Activated CD8-positive, alpha-beta memory T cell treated with anti-CD3 and anti-CD28 coated beads for 24 hours (primary cell): ENCODE measurements around the gene TPRKB.
"Not testable (repeated sequence)": the region's sequence is repeated elsewhere in the genome, so short reads cannot be mapped to it uniquely, and the experiment has no call there.

ENCODE experiments used
- DNase-seq: peaks from one replicate; pipeline ENCODE4 v3.0.0-alpha.2; 2020

TPRKB gene

DNA sequence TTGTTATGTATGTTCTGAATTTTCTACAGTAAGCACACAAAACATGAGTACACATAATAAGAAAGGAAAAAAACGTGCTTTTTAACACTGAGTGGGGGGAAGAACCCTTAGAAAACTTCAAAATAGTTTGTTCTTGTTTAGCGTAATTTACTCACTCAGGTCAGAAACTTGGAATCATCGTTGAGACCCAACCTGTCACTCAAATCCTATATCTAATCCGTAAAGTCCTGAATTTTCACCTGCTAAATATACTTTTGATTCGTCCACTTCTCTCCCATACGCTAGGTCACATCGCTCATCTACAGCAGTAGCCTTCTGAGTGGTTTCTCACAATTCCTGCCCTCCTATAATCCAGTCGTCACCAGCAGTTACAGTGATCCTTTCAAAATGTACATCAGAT, 767 bp downstream of the TPRKB start:
- DNase-seq: no peak

DNA sequence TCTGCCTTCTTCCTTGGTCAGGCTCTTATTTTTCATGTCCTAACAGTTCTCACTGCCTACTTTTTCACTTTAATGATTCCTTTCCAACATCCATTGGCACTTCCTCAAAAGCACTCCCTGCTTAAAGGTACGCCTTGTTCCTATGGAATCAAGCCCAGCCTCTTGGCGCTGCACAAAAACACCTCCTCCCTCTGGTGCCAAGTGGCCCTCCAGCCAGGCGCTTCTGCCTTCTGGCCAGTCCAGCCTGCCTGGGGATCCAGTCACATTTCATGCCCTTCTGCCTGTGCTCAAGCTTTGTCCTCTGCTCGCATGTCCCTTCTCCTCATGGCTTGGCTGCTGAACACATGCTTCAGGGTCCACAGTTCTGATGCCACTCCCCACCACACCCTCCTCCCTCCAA, 6.3 kb downstream of the TPRKB start:
- no peak for DNase-seq

DNA sequence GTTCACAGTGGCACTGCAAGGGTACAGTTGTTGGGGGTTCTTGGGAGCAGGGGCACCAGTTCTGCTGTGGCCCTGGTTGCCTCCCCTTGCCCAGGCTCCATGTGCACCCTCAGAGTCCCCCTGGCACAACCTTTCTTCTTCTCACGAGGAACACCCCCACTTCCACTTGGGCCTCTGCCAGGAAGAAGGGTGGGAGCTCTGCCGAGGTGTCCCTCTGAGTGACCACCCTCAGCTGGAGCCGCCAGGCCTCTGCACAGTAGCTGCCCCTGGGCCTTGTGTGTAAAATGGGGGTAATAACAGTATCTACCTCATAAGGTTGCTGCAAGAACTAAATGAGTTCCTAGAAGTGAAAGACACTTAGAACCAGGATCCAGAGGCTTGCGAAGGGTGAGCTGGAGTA, 8.4 kb downstream of the TPRKB start:
- DNase-seq: no peak

DNA sequence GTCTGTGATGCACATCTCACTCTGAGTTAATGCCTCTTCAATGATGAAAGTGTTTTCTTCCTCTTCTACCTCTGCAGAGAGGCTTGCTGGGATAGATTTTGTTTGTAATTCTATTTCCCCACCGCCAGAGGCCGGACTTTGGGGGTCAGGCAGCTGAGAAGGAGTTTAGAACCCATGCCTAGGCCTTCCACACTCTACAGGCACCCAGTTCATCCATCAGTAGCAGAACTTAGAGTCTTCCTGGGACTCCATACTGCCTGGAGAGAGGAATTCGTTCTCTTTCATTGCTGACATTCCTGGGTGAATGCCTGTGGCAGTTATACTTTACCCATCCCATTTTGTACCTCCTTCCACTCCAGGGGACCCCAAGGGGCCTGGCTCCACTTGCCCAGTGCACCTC, 9.1 kb downstream of the TPRKB start:
- no peak for DNase-seq

DNA sequence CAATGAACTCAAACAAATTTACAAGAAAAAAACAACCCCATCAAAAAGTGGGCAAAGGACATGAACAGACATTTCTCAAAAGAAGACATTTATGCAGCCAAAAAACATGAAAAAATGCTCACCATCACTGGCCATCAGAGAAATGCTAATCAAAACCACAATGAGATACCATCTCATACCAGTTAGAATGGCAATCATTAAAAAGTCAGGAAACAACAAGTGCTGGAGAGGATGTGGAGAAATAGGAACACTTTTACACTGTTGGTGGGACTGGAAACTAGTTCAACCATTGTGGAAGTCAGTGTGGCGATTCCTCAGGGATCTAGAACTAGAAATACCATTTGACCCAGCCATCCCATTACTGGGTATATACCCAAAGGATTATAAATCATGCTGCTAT, 10.5 kb downstream of the TPRKB start:
- DNase-seq: not testable (repeated sequence)

DNA sequence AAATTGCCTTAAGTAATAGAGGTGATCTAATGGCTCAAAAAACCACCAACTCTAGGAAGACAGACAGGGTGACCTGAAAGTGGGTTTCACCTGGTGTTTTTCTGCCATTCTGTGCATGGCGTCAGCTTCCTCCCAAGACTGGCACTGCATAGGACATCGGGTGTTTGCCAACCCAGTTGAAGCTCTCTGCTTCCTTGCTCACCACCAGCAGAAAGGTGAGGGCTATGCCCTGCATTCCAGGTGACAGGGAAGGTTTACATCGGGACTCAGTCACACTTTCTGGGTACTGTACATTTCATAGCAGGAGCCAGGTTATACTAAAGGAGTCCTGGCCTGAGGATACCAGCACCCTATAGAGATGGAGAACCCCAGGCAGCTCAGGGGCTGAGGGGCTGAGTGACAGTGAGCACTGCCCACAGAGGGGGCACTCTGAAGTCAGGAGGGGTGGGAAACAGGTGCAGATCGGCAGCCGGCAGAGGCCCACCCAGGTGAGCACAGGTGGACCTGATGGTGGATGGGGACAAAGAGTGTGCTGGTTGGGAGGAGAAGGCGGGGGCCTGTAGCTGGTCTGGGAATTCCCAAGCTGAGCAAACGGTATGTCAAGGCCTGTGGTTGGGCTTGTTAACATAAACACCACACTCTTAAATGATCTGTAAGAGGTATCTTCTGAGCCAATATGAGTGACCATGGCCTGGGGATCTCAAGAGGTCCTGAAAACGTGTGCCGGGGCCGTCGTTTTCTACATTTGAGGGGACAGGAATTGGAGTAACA, 18.1 kb downstream of the TPRKB start:
- DNase-seq: no peak

DNA sequence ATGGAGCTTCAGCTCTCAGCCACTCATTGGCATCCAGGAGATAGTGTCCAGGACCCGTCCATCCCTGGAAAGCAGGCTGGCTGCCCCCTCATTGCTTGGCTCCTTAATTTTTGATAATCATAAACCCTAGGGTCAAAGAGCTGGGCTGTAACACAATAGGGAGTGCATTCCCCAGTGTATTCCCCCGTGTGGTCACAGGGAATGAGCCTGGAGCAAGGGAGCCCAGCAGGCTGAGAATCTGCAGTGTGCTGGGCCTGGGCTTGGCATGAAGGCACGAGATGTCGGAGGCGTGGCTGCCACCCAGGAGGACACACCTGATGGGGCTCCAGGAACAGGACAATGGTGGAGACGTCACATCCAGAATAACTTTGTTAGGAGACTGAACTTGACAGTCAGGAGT, 18.7 kb downstream of the TPRKB start:
- DNase-seq: no peak

DNA sequence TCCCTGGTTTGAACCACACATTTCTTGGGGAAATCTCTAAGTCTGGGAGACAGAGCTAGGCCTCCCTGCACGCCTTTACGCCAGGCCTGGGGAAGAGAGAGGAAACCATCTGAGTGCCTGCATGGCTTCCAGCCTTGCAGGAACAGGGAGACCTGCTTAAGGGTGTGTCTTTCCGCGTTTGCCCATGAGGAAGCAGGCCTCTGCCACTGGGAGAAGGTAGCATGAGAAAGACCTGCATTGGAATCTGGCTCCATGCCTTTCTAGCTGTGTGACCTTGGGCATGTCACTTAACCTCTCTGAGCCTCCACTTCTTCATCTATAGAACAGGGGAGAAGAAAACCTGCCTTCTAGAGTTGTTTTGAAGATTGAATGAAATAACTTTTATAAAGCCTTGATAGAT, 19.4 kb downstream of the TPRKB start:
- DNase-seq: not testable (repeated sequence)

DNA sequence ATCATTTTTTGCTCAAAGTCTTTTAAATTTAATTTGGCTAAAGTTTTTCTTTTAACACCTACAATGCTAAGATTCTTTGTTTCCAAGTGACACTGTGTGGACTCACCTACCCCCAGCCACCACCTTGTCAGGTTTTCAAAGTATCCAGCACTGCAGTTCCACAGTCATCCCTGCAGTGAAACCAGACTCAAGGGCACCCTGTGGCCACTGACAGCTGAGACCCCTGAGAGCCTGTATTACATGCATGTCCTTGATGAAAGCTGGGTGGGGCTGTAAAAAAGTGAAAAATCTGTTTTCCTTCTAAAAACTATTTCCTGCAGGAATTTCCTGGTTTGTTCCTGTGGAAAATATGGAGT, 19.9 kb downstream of the TPRKB start:
- no peak for DNase-seq

DNA sequence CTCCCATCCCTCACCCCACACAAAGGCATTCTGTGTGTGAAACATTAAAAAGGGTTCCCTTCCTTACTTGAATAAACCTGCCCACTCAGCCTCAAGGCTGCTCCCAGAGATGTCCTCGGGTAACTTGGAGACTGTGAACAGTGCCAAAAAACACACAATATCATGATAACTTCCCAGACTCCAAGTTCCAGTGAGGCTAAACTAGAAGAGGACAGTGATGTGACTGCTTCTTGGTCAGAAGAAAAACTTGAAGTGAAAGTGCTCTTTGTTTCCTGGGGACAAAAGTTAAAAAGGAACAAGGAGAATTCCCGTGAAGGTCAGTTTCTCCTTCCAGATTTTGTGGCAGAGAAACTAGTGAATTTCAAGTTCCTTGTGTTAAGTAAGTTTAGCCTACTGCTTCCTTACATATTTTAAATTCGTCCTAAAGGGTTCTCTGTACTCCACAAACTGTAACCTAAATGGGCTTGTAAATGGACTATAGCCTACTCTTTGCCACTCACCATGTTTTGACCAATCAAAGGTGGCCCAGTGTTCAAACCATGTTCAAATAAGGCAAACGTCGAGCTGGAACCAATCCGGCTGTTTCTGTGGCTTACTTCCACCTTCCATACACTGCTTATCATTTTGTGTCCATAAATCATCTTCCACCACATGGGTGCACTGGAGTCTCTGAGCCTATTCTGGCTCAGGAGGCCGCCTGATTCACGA, 20.4 kb downstream of the TPRKB start:
- DNase-seq: no peak

DNA sequence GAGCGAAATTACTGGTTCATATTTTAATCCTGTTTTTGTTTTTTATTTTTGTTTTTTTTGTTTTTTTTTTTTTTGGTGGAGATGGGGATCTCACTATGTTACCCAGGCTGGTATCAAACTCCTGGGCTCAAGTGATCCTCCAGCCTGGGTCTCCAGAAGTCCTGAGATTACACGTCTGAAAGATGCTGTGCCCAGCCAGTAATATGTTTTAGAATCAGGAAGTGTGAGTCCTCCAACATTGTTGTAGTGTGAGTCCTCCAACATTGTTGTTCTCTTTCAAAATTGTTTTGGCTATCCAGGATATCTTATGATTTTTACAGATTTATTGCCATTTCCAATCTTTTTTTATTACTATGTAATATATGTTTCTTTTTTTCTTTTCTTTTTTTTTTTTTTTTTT, 23.1 kb downstream of the TPRKB start:
- no peak for DNase-seq

DNA sequence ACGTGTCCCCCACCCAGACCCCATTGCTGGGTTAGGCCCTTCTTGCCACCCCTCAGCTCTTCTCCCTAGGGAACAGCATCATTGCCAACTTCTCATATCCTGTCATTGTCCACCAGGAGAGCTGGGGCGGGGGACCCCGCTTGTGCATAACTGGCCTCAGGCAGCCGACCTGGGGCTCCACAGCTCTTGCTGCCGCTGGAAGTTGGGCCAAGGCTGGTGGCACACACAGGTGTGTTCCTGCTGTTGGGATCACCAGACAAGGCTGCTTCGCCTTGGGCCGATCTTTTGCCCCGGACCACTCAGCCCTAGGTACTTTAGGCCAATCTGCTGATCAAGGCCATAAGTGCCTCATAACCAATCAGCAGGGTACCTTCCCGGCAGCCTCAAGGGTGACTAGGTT, 28.6 kb downstream of the TPRKB start:
- DNase-seq: no peak

DNA sequence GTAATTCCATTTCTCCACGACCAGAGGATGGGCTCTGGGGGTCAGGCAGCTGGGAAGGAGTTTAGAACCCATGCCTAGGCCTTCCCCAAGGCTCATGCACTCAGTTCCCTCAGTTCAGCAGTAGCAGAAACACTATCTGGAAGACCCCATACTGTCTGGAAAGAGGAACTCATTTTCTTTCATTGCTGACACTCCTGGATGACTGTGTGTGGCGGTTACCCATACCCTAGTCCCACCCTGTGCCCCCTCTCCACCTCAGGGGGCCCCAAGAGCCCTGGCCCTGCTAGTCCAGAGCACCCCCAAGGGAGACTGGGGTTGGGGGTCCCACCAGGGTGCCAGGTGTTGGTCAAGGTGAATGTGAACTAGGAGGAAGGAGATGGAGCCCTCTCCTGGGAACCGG, 29.5 kb downstream of the TPRKB start:
- no peak for DNase-seq

DNA sequence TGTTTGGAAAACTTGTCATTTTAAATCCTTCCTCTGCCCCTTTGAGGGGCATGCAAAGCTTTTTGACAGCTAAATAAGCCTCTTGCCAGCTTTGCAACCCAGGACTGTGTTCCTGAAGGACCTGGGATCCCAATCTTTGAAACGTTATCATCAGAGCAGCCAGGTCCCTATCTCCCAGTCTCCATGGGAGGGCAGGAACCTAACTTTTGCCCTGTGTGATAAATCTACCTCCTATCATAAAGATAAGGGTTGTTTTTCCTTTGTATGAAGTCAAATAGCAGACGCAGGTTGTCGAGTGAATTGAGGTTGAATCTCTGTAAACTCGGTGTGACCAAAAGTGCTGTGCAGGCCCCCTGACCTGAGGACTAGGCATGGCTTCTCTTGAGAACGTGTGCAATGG, 30.1 kb downstream of the TPRKB start:
- DNase-seq: no peak

DNA sequence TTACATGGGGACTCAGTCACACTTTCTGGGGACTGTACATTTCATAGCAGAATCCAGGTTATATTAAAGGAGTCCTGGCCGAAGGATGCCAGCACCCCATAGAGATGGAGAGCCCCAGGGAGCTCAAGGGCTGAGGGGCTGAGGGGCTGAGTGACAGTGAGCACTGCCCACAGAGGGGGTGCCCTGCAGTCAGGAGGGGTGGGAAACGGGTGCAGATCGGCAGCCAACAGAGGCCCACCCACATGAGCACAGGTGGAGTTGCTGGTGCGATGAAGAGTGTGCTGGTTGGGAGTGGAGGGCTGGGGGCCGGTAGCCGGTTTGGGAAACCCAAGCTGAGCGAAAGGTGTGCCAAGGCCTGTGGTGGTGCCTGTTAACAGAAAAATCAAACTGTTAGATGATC, 32.1 kb downstream of the TPRKB start:
- DNase-seq: no peak

DNA sequence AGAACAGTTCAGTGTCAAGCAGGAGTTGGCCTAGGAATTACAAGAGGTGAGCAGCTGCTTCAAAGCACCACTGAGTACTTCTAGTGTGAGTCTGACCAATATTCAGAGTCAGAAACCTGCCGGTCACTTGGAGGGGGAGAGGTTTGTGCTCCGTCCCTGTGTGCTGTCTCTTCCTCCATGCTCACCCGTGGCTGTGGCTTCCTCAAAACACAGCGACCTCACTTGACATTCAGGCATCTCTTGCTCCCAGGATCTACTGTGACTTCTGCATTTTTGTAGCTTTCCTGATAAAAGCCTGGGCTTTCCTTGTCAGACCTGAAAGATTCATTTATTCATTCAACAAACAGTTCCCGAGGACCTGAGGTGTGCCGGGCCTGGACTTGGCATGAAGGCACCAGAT, 32.9 kb downstream of the TPRKB start:
- no peak for DNase-seq

DNA sequence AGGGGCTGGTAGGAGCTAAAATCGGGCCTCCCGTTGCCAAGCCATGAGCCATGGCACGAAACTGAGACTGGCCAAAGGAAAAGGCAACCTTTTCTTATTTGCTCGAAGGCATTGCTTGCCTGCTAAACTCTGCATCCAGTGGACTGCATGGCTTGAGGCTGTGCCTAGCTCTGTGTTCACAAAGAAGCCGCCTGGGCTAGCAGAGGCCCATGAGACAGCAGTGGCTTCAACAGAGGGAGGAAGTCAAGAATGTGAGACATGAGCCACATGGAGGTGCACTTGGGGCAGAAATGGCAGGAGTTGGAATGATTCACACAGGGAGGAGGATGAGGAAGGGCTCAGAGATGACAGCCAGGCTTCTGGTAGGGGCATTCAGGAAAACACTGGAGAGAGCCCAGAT, 33.5 kb downstream of the TPRKB start:
- DNase-seq: no peak

DNA sequence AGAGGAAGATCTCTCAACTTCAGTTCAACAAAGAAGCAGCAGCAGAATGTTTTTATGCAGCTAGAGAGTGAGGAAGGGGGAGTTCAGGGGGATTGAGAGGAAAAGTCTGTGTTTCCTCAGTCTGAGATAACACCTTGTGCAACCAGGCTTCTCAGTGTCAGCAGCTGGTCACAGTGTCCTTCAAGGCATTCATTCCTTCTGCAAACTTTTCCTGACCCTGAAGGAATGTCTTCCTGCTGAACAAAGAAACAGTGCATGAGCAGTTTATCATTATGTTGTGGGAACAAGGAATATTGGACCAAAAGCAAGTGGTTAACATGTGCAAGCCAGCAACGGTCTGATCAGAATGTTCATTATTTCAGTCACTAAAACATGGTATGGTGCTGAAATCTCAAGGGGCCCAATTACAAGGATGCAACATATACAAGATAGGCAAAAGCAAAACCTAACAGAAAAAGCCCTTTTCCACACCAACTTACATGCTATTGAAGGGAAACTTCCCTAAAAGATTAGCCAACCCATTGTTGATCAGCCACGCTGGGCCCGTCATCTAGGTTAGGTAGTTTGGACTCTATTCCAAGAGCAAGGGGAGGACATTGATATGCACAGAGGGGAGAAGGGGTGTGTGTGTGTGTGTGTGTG, 34.2 kb downstream of the TPRKB start:
- not testable (repeated sequence) for DNase-seq

DNA sequence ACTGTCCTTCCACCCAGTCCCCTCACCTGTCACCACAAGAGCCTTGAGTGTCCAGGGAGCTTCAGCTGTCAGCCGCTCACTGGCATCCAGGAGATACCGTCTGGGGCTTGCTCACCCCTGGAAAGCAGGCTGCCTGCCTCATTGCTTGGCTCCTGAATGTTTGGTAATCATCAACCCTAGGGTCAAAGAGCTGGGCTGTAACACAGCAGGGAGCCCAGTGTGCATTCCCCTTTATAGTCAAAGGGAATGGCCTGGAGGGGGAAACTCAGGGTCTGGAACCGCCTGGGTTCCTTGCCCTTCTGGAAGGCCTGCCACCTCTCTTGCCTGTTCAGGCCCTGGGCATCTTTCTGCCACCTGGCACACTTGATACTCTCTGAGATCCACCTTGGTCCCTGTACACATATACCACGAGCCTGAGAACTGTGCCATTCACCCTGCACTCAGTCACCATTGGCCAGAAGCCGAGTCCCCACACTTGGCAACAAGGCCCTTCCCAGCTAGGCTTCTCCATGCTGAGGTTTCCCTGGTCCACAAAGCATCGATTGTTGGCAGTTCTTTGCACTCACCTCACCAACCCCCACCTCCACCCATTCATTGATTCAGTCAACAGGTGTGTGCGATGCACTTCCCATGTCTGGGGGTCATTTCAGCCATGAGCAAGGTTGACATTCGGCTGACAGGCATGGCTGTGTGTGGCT, 35.0 kb downstream of the TPRKB start:
- DNase-seq: no peak

DNA sequence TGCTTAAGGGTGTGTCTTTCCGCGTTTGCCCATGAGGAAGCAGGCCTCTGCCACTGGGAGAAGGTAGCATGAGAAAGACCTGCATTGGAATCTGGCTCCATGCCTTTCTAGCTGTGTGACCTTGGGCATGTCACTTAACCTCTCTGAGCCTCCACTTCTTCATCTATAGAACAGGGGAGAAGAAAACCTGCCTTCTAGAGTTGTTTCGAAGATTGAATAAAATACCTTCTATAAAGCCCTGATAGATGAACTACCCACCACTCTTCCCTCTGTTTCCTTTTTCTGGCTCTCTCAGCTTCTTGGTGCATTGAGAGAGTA, 35.7 kb downstream of the TPRKB start:
- DNase-seq: not testable (repeated sequence)

DNA sequence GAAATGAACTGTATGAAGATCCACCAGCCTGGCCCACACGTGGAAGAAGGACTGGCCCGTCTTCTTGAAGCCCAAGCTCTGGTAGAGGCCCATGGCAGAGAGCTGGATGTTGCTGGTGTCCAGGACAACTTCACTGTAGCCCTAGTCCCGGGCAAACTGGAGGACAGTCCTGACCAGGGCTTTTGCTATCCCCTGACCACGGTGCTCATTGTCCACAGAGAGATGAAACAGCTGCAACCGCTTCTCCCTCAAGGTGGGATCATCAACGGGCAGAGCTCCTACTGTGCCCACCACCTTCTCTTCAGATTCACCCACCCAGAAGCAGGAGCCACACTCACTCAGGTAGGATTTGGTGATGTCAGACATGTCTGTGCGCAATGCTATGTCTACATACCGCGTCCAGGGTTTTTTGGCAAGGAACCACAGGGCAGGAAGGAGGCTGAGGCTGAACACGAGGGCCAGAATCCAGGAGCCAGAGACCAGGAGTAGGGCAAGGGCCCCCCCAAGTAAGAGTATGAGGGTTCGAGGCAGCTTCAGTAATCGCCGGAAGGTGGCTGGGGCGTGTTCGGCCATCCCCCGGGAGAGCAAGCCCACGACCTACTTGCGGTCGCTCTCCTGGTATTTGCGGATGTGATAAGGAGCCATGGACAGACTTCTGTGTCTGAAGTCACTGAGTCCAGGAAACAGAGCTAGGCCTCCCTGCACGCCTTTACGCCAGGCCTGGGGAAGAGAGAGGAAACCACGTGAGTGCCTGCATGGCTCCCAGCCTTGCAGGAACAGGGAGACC, 36.3 kb downstream of the TPRKB start:
- DNase-seq: no peak

DNA sequence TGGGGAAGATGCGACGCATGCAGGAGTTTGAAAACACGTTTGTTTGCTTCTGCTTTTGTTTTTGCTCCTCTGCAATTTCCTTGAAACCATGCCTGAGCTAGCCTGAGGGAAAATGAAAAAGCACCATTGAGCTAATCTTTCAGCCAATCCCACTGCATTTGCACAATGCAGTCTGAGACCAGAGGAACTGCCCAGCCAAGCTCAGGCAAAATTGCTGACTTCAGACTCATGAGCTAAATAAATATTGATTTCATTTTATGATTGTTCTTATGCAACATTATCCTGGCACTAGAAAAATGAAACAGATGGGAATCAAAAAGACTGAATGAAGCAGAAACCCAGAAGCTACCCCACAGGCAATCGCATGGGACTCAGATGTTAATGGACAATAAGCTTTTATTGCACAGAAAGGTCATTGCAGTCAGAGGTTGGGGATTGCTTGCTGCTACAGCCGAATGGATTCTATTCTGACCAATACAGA, 37.0 kb downstream of the TPRKB start:
- DNase-seq: no peak

DNA sequence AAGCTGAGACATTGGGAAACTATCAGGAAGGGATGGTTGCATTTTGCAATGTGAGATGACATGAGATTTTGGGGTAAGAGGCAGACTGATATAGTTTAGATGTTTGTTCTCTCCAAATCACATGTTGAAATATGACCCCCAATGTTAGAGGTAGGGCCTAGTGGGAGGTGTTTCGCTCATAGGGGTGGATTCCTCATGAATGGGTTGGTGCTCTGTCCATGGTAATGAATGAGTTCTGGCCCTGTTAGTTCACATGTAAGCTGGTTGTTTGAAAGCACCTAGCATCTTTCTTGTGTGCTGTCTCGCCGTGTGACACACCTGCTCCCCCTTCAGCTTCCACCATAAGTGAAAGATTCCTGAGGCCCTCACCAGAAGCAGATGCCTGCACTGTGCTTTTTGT, 37.7 kb downstream of the TPRKB start:
- DNase-seq: no peak
